CD4-positive, alpha-beta T cell treated with Interleukin-4 for 1 hour (primary cell): Measurements from ENCODE around the gene ATP5MK.
"Not testable (repeated sequence)": the region's sequence is repeated elsewhere in the genome, so short reads cannot be mapped to it uniquely, and the experiment has no call there.

Experiments
- DNase-seq, 2 donors: peaks; one replicate each; pipeline ENCODE4 v3.0.0-alpha.2; 2020 to 2022

The ATP5MK gene

GRCh38 chr10:103395754-103396066 lies 565 bp downstream of the ATP5MK start:
- peak in 1 of 2 donors; percentile 15 for DNase-seq

GRCh38 chr10:103394180-103394579 lies 2.1 kb downstream of the ATP5MK start:
- DNase-seq = no peak

GRCh38 chr10:103382769-103383168 lies 13.5 kb downstream of the ATP5MK start:
- DNase-seq = no peak

GRCh38 chr10:103374263-103374662 lies 22.0 kb downstream of the ATP5MK start:
- no peak for DNase-seq

- DNase-seq = no peak
Observed at GRCh38 chr10:103373544-103373943, 22.7 kb downstream of the ATP5MK start.

GRCh38 chr10:103367782-103368518 lies 28.3 kb downstream of the ATP5MK start, which contains the start of gene TAF5:
Gene TAF5 (plus strand): TSS chr10:103367976. CDS start chr10:103367990, 14 bp downstream.
- DNase-seq = peak; percentile 91 to 94

GRCh38 chr10:103367379-103367781 lies 28.9 kb downstream of the ATP5MK start:
- DNase-seq = no peak

- not testable (repeated sequence) for DNase-seq
Observed at GRCh38 chr10:103360791-103361190, 35.5 kb downstream of the ATP5MK start.

GRCh38 chr10:103359493-103359892 lies 36.8 kb downstream of the ATP5MK start:
- not testable (repeated sequence) for DNase-seq

GRCh38 chr10:103355906-103356599 lies 40.2 kb downstream of the ATP5MK start:
- DNase-seq = no peak

GRCh38 chr10:103354567-103354966 lies 41.7 kb downstream of the ATP5MK start:
- not testable (repeated sequence) for DNase-seq

- no peak for DNase-seq
Observed at GRCh38 chr10:103353281-103353680, 43.0 kb downstream of the ATP5MK start.

GRCh38 chr10:103350517-103351260 lies 45.6 kb downstream of the ATP5MK start, which contains the start of gene PCGF6:
Gene PCGF6 (minus strand): TSS chr10:103351140. CDS start chr10:103351066, 74 bp downstream.
- peak; percentile 71 to 75 for DNase-seq

- no peak for DNase-seq
Observed at GRCh38 chr10:103350175-103350516, 46.1 kb downstream of the ATP5MK start.
